HepG2 (cell line): ENCODE measurements around the gene KCNJ1. TPM values are rescaled to one million over a fixed set of nuclear protein-coding genes. Genes with fewer than 3 reads are reported as not detected.

ENCODE experiments used
- ATAC-seq: fragments of 200-7000 bp; cut with Tn5 transposase; 3 replicates; pipeline ENCODE4 v1.9.1; 2020; ENCODE audit warnings: mild to moderate bottlenecking, moderate library complexity
- BruUV-seq: library from RNA; stranded (reverse); fragments of 400-500 nt; replicated peaks from 2 replicates; lab custom pipeline; 2021; lab: Mats Ljungman, UMichigan
- CTCF ChIA-PET: fragments of 300-600 bp; formaldehyde crosslinking; extraction: SDS; loops from one replicate; lab custom pipeline; 2021; ENCODE audit warnings: low total read pairs, inconsistent platforms, low intra/inter-chr PET ratio; lab: Yijun Ruan, JAX
- POLR2A ChIA-PET: fragments of 350-600 bp; sonication (Branson Sonifier 250); formaldehyde crosslinking; loops from one replicate; lab custom pipeline; 2020; ENCODE audit warnings: antibody characterized with exemption, inconsistent platforms; lab: Yijun Ruan, JAX
- DNase-seq: peaks from one replicate; pipeline ENCODE4 v3.0.0-alpha.2; 2015; ENCODE audit warnings: low spot score
- FAIRE-seq: peaks from 3 replicates; lab custom pipeline; 2011; peaks lifted over from hg19 to GRCh38; lab: Jason Lieb, UNC
- H2AFZ ChIP-seq: one replicate; pipeline ENCODE4 v1.6.1; 2011; ENCODE audit warnings: low read length, inconsistent platforms
- H3K27ac ChIP-seq: fragments of 300-600 bp; 3 replicates; pipeline ENCODE4 v1.8.0; 2011; ENCODE audit warnings: mixed run types, mild to moderate bottlenecking, mixed read lengths, low read length, inconsistent platforms; ENCODE audit not compliant: insufficient read depth; ENCODE audit errors: extremely low read length
- H3K27me3 ChIP-seq, 2 experiments: fragments of 200-600 bp in 1 of 2; 2 replicates in 1 of 2; 3 replicates in 1 of 2; pipeline versions ENCODE4 v1.6.0 to v1.8.0; 2011; ENCODE audit warnings: low read length in 2 of 2, mild to moderate bottlenecking in 2 of 2, moderate library complexity in 2 of 2, inconsistent platforms in 1 of 2; ENCODE audit not compliant: insufficient read depth in 2 of 2, control insufficient read depth in 1 of 2
- H3K36me3 ChIP-seq, 2 experiments: fragments of 200-600 bp in 1 of 2; replicated peaks in 1 of 2; 2 replicates in 1 of 2; 3 replicates in 1 of 2; pipeline versions ENCODE4 v1.5.1 to v1.8.0; 2011; ENCODE audit warnings: low read length in 2 of 2, inconsistent platforms in 1 of 2; ENCODE audit not compliant: insufficient read depth in 2 of 2, control insufficient read depth in 1 of 2
- H3K4me1 ChIP-seq: 2 replicates; pipeline ENCODE4 v1.5.1; 2012; ENCODE audit warnings: low read length, inconsistent platforms; ENCODE audit not compliant: insufficient read depth
- H3K4me2 ChIP-seq: 2 replicates; pipeline ENCODE4 v1.6.0; 2011; ENCODE audit warnings: low read depth, low read length, inconsistent platforms
- H3K4me3 ChIP-seq, 3 experiments: fragments of 200-600 bp in 1 of 3; sonication (generic), shearing (Covaris generic) in 1 of 3; replicated peaks in 1 of 3; 2 replicates each; pipeline ENCODE4 v1.5.1; 2011 to 2016; ENCODE audit warnings: low read length in 3 of 3, inconsistent platforms in 2 of 3, low read depth in 2 of 3, mild to moderate bottlenecking in 2 of 3, control low read depth in 1 of 3, mixed read lengths in 1 of 3; ENCODE audit not compliant: insufficient read depth in 1 of 3
- H3K79me2 ChIP-seq: one replicate; pipeline ENCODE4 v1.6.1; 2011; ENCODE audit warnings: low read length, inconsistent platforms; ENCODE audit not compliant: insufficient read depth
- H3K9ac ChIP-seq: 2 replicates; pipeline ENCODE4 v1.6.0; 2011; ENCODE audit warnings: mild to moderate bottlenecking, low read depth, low read length, inconsistent platforms; ENCODE audit not compliant: insufficient read depth
- H3K9me3 ChIP-seq: 2 replicates; pipeline ENCODE4 v1.5.1; 2012; ENCODE audit warnings: mild to moderate bottlenecking, low read length
- H4K20me1 ChIP-seq: 2 replicates; pipeline ENCODE4 v1.6.0; 2011; ENCODE audit warnings: inconsistent platforms, mild to moderate bottlenecking, low read length, moderate library complexity; ENCODE audit not compliant: insufficient read depth
- FOXA1 ChIP-seq, 2 experiments: fragments of 450-650 bp in 1 of 2; sonication (generic) in 1 of 2; formaldehyde crosslinking in 1 of 2; IDR thresholded peaks; 2 replicates each; pipeline versions ENCODE4 v1.4.0 to v1.6.1; 2016 to 2020; ENCODE audit warnings: missing genetic modification reagents in 1 of 2
- SOX5 ChIP-seq: IDR thresholded peaks from 2 replicates; pipeline ENCODE4 v1.6.1; 2016; ENCODE audit warnings: borderline replicate concordance
- WGBS: methylation state at CpG from one replicate; pipeline ENCODE4 v1.1.6; 2017; ENCODE audit warnings: low lambda C conversion rate; 5-methylcytosine and 5-hydroxymethylcytosine counted together
- in situ Hi-C: cut with HindIII; loops from 2 replicates; pipeline ENCODE4 v1.10.0; 2017; ENCODE audit warnings: low pct_unique_long_range_greater_than_20kb; ENCODE audit not compliant: extremely low pct_ligation_motif_present
- intact Hi-C: fragments of 100-400 bp; cut with micrococcal nuclease; formaldehyde crosslinking; loops from one replicate; pipeline ENCODE4 v1.10.0; 2022; ENCODE audit not compliant: unreplicated experiment
- polyA plus RNA-seq, 8 experiments: library from polyadenylated mRNA; depleted of rRNA in 3 of 8; stranded (reverse) in 7 of 8; unstranded in 1 of 8; fragments of >200 nt; fragmentation: Illumina TruSeq in 4 of 8; extraction: Trizol in 4 of 8; gene quantifications; 2 replicates each; pipeline versions ENCODE4 v1.2.1 to v1.2.3, GENCODE V29; 2011 to 2016; ENCODE audit warnings: low read depth in 4 of 8, missing spikeins in 1 of 8, mixed read lengths in 1 of 8; ENCODE audit not compliant: insufficient read depth in 1 of 8
- total RNA-seq, 5 experiments: library from RNA; depleted of rRNA; stranded (reverse); fragments of >200 nt; fragmentation: Illumina TruSeq; extraction: Trizol; gene quantifications; 2 replicates each; pipeline ENCODE4 v1.2.3, GENCODE V29; 2016; ENCODE audit warnings: low read depth in 1 of 5
- TF ChIP-seq, protein P1 (sequence below): sonication (generic); formaldehyde crosslinking; IDR thresholded peaks from 2 replicates; pipeline ENCODE4 v1.4.0; 2020; ENCODE audit warnings: missing genetic modification reagents, borderline replicate concordance
- TF ChIP-seq, protein P2 (sequence below), 2 experiments: sonication (generic) in 1 of 2; formaldehyde crosslinking in 1 of 2; IDR thresholded peaks; 2 replicates each; pipeline versions ENCODE4 v1.4.0 to v1.6.1; 2016 to 2020; ENCODE audit warnings: borderline replicate concordance in 1 of 2, low read depth in 1 of 2, mild to moderate bottlenecking in 1 of 2, missing genetic modification reagents in 1 of 2

KCNJ1 gene
- total and polyA plus RNA-seq, 2 of the 13 experiments (the other 11 are each of a cell fraction or from before 2014, with no cell fraction given), result not detected

DNA sequence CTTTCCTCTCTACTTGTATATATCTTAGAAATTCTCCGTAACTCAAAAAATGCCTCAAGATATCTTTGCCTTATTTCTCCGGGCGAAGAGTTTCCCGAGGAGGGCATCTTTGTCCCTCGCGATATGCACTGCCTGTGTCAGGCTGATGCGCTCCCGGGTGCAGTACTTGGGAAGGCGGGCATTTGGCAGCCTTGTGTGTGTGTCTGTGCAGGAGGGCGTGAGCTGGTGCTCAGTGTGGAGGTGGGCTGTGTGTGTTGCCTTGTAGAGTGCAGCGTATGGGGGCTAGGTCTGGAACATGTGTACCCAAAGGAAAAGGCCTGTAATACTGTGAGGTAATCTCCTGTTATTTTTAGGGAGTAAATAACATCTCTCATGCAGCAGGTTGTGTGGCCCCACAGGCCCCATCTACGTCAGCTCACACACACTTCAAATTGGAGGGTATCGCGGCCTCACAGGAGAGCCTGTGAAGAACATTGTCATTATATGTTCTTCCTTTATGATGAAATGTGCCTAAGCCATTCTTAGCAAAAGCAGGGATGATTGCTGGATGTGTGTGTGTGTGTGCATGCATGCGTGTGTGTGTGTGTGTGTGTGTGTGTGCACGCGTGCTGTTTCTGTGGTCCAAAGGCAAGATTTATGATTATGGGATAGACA is 77.5 kb downstream of the KCNJ1 start:
- TF ChIP-seq FOXA1 (IDR thresholded peaks at IDR 0.05) (no peak), FOXA1 (CRISPR knock-in tag; IDR thresholded peaks at IDR 0.05) (no peak), SOX5 (CRISPR knock-in tag) (no peak)
- TF ChIP-seq, protein P1, sequence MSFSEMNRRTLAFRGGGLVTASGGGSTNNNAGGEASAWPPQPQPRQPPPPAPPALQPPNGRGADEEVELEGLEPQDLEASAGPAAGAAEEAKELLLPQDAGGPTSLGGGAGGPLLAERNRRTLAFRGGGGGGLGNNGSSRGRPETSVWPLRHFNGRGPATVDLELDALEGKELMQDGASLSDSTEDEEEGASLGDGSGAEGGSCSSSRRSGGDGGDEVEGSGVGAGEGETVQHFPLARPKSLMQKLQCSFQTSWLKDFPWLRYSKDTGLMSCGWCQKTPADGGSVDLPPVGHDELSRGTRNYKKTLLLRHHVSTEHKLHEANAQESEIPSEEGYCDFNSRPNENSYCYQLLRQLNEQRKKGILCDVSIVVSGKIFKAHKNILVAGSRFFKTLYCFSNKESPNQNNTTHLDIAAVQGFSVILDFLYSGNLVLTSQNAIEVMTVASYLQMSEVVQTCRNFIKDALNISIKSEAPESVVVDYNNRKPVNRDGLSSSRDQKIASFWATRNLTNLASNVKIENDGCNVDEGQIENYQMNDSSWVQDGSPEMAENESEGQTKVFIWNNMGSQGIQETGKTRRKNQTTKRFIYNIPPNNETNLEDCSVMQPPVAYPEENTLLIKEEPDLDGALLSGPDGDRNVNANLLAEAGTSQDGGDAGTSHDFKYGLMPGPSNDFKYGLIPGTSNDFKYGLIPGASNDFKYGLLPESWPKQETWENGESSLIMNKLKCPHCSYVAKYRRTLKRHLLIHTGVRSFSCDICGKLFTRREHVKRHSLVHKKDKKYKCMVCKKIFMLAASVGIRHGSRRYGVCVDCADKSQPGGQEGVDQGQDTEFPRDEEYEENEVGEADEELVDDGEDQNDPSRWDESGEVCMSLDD (CRISPR knock-in tag), result no peak
- TF ChIP-seq, protein P2, sequence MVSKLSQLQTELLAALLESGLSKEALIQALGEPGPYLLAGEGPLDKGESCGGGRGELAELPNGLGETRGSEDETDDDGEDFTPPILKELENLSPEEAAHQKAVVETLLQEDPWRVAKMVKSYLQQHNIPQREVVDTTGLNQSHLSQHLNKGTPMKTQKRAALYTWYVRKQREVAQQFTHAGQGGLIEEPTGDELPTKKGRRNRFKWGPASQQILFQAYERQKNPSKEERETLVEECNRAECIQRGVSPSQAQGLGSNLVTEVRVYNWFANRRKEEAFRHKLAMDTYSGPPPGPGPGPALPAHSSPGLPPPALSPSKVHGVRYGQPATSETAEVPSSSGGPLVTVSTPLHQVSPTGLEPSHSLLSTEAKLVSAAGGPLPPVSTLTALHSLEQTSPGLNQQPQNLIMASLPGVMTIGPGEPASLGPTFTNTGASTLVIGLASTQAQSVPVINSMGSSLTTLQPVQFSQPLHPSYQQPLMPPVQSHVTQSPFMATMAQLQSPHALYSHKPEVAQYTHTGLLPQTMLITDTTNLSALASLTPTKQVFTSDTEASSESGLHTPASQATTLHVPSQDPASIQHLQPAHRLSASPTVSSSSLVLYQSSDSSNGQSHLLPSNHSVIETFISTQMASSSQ (IDR thresholded peaks at IDR 0.05; ENCODE audit: low read depth), result no peak
- TF ChIP-seq, protein P2 (CRISPR knock-in tag; IDR thresholded peaks at IDR 0.05; ENCODE audit: borderline replicate concordance), result no peak
- H3K4me3 ChIP-seq, result no peak overlapping the region

More for the DNA sequence above, 77.5 kb downstream of the KCNJ1 start:
- in situ Hi-C loops, result no loop called here
- H3K4me2 ChIP-seq, result no peak overlapping the region
- no peak for FAIRE-seq
- intact Hi-C loops, result no loop called here
- no peak for DNase-seq
- no peaks in the 10 kb centered on the region for H3K4me1 ChIP-seq
- H3K27ac ChIP-seq, result no peak overlapping the region
- no peak overlapping the region for H3K9ac ChIP-seq
- ATAC-seq, result no peak
- H4K20me1 ChIP-seq, result no peaks in the 10 kb centered on the region
- peaks cover 3 to 42% of the 10 kb centered on the region in 2 experiments; a peak in 2 of 5 replicates for H3K27me3 ChIP-seq
- H3K9me3 ChIP-seq, result no peaks in the 10 kb centered on the region
- WGBS, result 67% methylated on average over 14 of the region's 17 CpGs
- no peaks in the 10 kb centered on the region for H3K79me2 ChIP-seq
- ChIA-PET CTCF (no interaction called here), POLR2A (no interaction called here)
- H2AFZ ChIP-seq, result no peak overlapping the region
- no peaks in the 10 kb centered on the region for H3K36me3 ChIP-seq
- no TSS peak for BruUV-seq

Other genes with a start within 250 kb of the KCNJ1 start
- gene FLI1, start 173.2 kb downstream of the KCNJ1 start, total RNA-seq (2016; rRNA removed; fragmentation: Illumina TruSeq; extraction: Trizol), result not detected in 2 replicates
- gene FLI1, start 173.2 kb downstream of the KCNJ1 start, polyA plus RNA-seq (2011; rRNA removed), result not detected in 2 replicates
- not detected in 2 replicates for gene KCNJ5, start 24.1 kb upstream of the KCNJ1 start, total RNA-seq (2016; rRNA removed; fragmentation: Illumina TruSeq; extraction: Trizol)
- not detected in 2 replicates for gene KCNJ5, start 24.1 kb upstream of the KCNJ1 start, polyA plus RNA-seq (2011; rRNA removed)
- 0.11 TPM in 1 of 2 replicates, not detected in the other for gene TP53AIP1, start 75.6 kb upstream of the KCNJ1 start, total RNA-seq (2016; rRNA removed; fragmentation: Illumina TruSeq; extraction: Trizol)
- 0.03 TPM in 1 of 2 replicates, not detected in the other for gene TP53AIP1, start 75.6 kb upstream of the KCNJ1 start, polyA plus RNA-seq (2011; rRNA removed)